ENCODE measurements around the gene ARMS2.

- TF ChIP-seq CTCF (IDR thresholded peaks at IDR 0.05; ENCODE audit: low read length) = no peak
- no peak for TF ChIP-seq EZH2 (IDR thresholded peaks at IDR 0.05; ENCODE audit: borderline replicate concordance, low read length)
Measured at GRCh38 chr10:122485670-122486069, 31.2 kb downstream of the ARMS2 start.

All from OCI-LY1 (cell line).